Prostate gland (tissue), 2 donors: ENCODE measurements around the gene MRPL1. TPM values are rescaled to one million over a fixed set of nuclear protein-coding genes. Genes with fewer than 3 reads are reported as not detected.

Experiments
- DNase-seq: peaks from one replicate; pipeline ENCODE4 v3.0.0-alpha.2; 2019; ENCODE audit warnings: low spot score
- H3K27ac ChIP-seq, 2 donors: fragments of 200-600 bp; sonication (generic); 2 replicates each; pipeline ENCODE4 v1.5.1; 2017 to 2019
- H3K27me3 ChIP-seq: fragments of 200-600 bp; sonication (generic); replicated peaks from 2 replicates; pipeline ENCODE4 v1.5.1; 2019; ENCODE audit not compliant: insufficient read depth
- H3K36me3 ChIP-seq, 2 donors: fragments of 200-600 bp; sonication (generic); 1 replicate in 1 of 2; 2 replicates in 1 of 2; pipeline versions ENCODE4 v1.5.1 to v1.8.1; 2017 to 2019
- H3K4me1 ChIP-seq: fragments of 200-600 bp; sonication (generic); replicated peaks from 2 replicates; pipeline ENCODE4 v1.5.1; 2019
- H3K4me3 ChIP-seq, 2 donors: fragments of 200-600 bp; sonication (generic); 2 replicates each; pipeline ENCODE4 v1.5.1; 2017 to 2019
- H3K9me3 ChIP-seq: fragments of 200-600 bp; sonication (generic); 2 replicates; pipeline ENCODE4 v1.5.1; 2017
- CTCF ChIP-seq, 4 experiments: fragments of 200-600 bp in 2 of 4; fragments of 450-650 bp in 2 of 4; sonication (generic) in 2 of 4; IDR thresholded peaks; 1 replicate in 3 of 4; 2 replicates in 1 of 4; pipeline ENCODE4 v1.5.1; 2016 to 2019; ENCODE audit warnings: antibody characterized with exemption in 4 of 4, mild to moderate bottlenecking in 2 of 4, moderate library complexity in 2 of 4
- POLR2A ChIP-seq: fragments of 450-650 bp; IDR thresholded peaks from one replicate; pipeline ENCODE4 v1.6.1; 2016; ENCODE audit warnings: antibody characterized with exemption, mild to moderate bottlenecking
- POLR2AphosphoS5 ChIP-seq: sonication (generic); formaldehyde crosslinking; IDR thresholded peaks from one replicate; pipeline ENCODE4 v1.6.1; 2017; ENCODE audit warnings: antibody characterized with exemption
- WGBS: methylation state at CpG from one replicate; pipeline ENCODE4 v1.1.5; 2018; 5-methylcytosine and 5-hydroxymethylcytosine counted together
- intact Hi-C: fragments of 100-400 bp; cut with DNase I; formaldehyde crosslinking; loops from one replicate; pipeline ENCODE4 v1.14.2; 2022
- total RNA-seq, 2 donors: library from RNA; depleted of rRNA; stranded (reverse); fragments of >200 nt; gene quantifications; one replicate each; pipeline ENCODE4 v1.1.0, GENCODE V29; 2016

MRPL1 gene
- total RNA-seq, 2 donors from 2014 or later: 9.1 to 21.4 TPM

GRCh38 chr4:77818602-77819403 lies 43.8 kb upstream of the MRPL1 start, which contains the start of gene CNOT6L:
Gene CNOT6L (minus strand): TSS chr4:77819368. CDS start chr4:77819308, 60 bp downstream.
- no peak for TF ChIP-seq CTCF (IDR thresholded peaks at IDR 0.05)
- TF ChIP-seq POLR2A: peak; percentile 28
- TF ChIP-seq POLR2AphosphoS5: no peak
- peak; percentile 61 for DNase-seq
- peak within 1 kb of the TSS; percentile 98 to 99 for H3K4me3 ChIP-seq
- intact Hi-C loops: loop anchor here (5.0 kb wide), 1 partner anchor 958 kb away; the partner anchor contains the start of gene BMP2K
- H3K27me3 ChIP-seq: no peaks in the 10 kb centered on the region
- under 1% methylated on average over 61 of the region's 89 CpGs for WGBS
- no peaks in the 10 kb centered on the region for H3K9me3 ChIP-seq
- peak within 1 kb of the TSS; percentile 99 to 100 for H3K27ac ChIP-seq
- no peaks in the 10 kb centered on the region for H3K36me3 ChIP-seq
- no peaks in the 10 kb centered on the region for H3K4me1 ChIP-seq

DNA sequence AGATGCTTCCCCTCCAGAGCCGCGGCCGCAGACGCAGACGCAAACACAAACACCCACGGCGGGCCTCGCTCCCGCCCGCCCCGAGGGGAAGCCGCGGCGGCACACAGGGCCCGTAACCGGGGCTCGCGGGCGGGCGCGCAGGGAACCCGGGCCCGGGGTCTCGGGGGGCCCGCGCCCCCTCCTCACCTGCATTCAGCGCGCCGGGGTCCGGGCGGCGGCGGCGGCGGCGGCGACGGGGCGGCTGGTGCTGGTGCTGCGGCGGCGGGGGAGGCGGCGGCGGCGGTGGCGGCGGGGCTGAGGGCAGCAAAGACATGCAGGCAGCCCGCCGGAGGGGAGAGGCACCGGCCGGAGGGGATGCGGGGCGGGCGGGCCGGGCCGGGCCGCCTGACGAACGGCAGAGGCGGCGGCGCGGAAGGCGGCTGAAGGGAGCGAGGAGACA lies 43.2 kb upstream of the MRPL1 start:
- H3K4me3 ChIP-seq: peak overlapping the region; percentile 98 to 99
- no peaks in the 10 kb centered on the region for H3K27me3 ChIP-seq
- no peaks in the 10 kb centered on the region for H3K36me3 ChIP-seq
- under 1% methylated on average over 55 of the region's 66 CpGs for WGBS
- TF ChIP-seq POLR2A (no peak), POLR2AphosphoS5 (no peak), CTCF (IDR thresholded peaks at IDR 0.05) (no peak)
- DNase-seq: no peak
- no peaks in the 10 kb centered on the region for H3K4me1 ChIP-seq
- no peaks in the 10 kb centered on the region for H3K9me3 ChIP-seq
- intact Hi-C loops: loop anchor here (5.0 kb wide), 1 partner anchor 958 kb away; the partner anchor contains the start of gene BMP2K
- peak overlapping the region; percentile 99 to 100 for H3K27ac ChIP-seq

GRCh38 chr4:77819843-77820648 lies 42.6 kb upstream of the MRPL1 start:
- Histone ChIP-seq H3K36me3 (no peaks in the 10 kb centered on the region), H3K4me1 (no peaks in the 10 kb centered on the region), H3K9me3 (no peaks in the 10 kb centered on the region), H3K27me3 (no peaks in the 10 kb centered on the region), H3K4me3 (peak overlapping the region; percentile 98 to 99), H3K27ac (peak overlapping the region; percentile 99 to 100)
- intact Hi-C loops: loop anchor here (2.0 to 5.0 kb wide), 3 partner anchors 43 to 957 kb away; partner anchors contain the start of genes BMP2K, FRAS1 and MRPL1
- WGBS: under 1% methylated on average over 75 of the region's 81 CpGs
- TF ChIP-seq POLR2AphosphoS5 (peak; percentile 93), POLR2A (peak; percentile 97), CTCF (IDR thresholded peaks at IDR 0.05) (peak in 1 of 4 experiments; percentile 11)
- peak; percentile 95 for DNase-seq

GRCh38 chr4:77820649-77821561 lies 41.7 kb upstream of the MRPL1 start:
- TF ChIP-seq CTCF (IDR thresholded peaks at IDR 0.05) (no peak), POLR2AphosphoS5 (no peak), POLR2A (no peak)
- Histone ChIP-seq H3K27ac (peak overlapping the region; percentile 99 to 100), H3K9me3 (no peaks in the 10 kb centered on the region), H3K4me1 (no peaks in the 10 kb centered on the region), H3K27me3 (no peaks in the 10 kb centered on the region), H3K36me3 (no peaks in the 10 kb centered on the region), H3K4me3 (peak overlapping the region; percentile 98 to 99)
- DNase-seq: peak; percentile 26
- 6% methylated on average over 14 of the region's 14 CpGs for WGBS
- intact Hi-C loops: loop anchor here (2.0 to 5.0 kb wide), 2 partner anchors 42 to 236 kb away; partner anchors contain the start of genes FRAS1 and MRPL1
